Measurements from ENCODE around the gene SLC39A9. TPM values are rescaled to one million over a fixed set of nuclear protein-coding genes. Genes with fewer than 3 reads are reported as not detected.

Gene SLC39A9
- total and polyA plus RNA-seq, 2 experiments from 2014 or later, result 23.7 to 36.8 TPM

DNA sequence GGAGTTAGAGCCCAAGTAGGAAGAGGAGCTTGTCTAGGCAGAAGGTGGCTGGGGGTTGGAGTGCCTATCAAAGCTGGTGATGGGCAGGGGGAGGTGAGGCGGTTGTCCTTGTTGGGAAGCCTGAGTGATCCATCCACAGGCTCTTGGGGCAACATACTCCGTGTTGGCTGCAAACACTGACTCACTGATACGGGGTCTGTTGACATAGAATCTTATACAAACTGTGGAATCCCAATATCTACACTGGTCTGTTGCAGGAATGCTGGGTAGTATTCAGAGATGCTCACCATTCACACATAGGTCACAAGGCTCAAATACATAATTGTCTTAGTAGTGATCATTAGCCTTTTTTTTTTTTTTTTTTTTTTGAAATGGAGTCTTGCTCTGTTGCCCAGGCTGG, 26.3 kb upstream of the SLC39A9 start:
- Histone ChIP-seq H3K36me3 (peaks cover 9% of the 10 kb centered on the region), H3K4me3 (no peak overlapping the region), H3K27me3 (no peaks in the 10 kb centered on the region), H3K27ac (no peak overlapping the region), H3K4me1 (ENCODE audit: low read depth) (no peaks in the 10 kb centered on the region), H3K9me3 (ENCODE audit: low read depth) (no peaks in the 10 kb centered on the region)
- TF ChIP-seq, protein P1, sequence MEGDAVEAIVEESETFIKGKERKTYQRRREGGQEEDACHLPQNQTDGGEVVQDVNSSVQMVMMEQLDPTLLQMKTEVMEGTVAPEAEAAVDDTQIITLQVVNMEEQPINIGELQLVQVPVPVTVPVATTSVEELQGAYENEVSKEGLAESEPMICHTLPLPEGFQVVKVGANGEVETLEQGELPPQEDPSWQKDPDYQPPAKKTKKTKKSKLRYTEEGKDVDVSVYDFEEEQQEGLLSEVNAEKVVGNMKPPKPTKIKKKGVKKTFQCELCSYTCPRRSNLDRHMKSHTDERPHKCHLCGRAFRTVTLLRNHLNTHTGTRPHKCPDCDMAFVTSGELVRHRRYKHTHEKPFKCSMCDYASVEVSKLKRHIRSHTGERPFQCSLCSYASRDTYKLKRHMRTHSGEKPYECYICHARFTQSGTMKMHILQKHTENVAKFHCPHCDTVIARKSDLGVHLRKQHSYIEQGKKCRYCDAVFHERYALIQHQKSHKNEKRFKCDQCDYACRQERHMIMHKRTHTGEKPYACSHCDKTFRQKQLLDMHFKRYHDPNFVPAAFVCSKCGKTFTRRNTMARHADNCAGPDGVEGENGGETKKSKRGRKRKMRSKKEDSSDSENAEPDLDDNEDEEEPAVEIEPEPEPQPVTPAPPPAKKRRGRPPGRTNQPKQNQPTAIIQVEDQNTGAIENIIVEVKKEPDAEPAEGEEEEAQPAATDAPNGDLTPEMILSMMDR (IDR thresholded peaks at IDR 0.05; ENCODE audit: low read depth, low read length), result no peak
- DNase-seq (ENCODE audit: low read depth in 1 of 2, low spot score in 1 of 2), result no peak

DNA sequence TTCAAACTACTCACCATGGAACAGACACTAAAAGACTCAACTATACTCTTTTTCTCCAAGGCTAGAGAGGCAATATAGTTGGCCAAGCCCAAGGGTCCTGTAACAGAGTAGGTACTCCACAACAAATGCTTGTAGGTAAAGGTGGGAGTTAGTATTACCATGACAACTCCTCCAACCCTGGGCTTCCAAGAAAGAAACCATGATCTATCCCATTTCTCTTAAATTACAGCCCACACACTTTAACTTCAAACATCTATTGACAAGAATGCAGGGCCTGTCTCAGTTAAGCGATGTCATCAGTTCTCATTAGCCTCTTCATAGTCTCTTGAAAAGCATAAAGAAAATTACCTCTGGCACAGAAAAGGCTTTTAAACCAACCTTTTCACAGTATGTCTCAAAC, 25.4 kb upstream of the SLC39A9 start:
- H3K36me3 ChIP-seq, result peaks cover 9% of the 10 kb centered on the region
- DNase-seq (ENCODE audit: low read depth in 1 of 2, low spot score in 1 of 2), result no peak
- no peak overlapping the region for H3K27ac ChIP-seq
- H3K4me1 ChIP-seq (ENCODE audit: low read depth), result no peaks in the 10 kb centered on the region
- H3K27me3 ChIP-seq, result no peaks in the 10 kb centered on the region
- no peak overlapping the region for H3K4me3 ChIP-seq
- no peaks in the 10 kb centered on the region for H3K9me3 ChIP-seq (ENCODE audit: low read depth)
- TF ChIP-seq, protein P1 (IDR thresholded peaks at IDR 0.05; ENCODE audit: low read depth, low read length), result no peak

DNA sequence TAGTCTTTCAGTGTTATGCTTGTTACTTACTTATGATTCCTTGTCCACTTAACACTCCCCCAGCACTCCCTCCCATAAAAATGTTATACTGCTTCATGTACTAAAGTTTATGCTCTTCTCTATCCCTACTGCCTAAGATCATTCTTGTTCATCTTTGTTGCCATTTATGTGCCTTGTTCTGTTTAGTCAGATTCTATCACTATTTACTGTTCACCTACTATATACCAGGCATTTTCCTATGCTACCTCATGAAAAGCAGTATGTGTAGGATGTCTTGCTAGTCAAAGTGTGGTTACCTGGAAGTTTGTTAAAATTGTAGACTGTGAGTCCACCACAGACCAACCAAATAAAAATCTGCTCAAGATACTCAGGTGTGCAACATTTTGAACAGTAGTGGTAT, 24.3 kb upstream of the SLC39A9 start:
- H3K4me1 ChIP-seq (ENCODE audit: low read depth), result no peaks in the 10 kb centered on the region
- TF ChIP-seq, protein P1 (IDR thresholded peaks at IDR 0.05; ENCODE audit: low read depth, low read length), result no peak
- peaks cover 9% of the 10 kb centered on the region for H3K36me3 ChIP-seq
- no peaks in the 10 kb centered on the region for H3K27me3 ChIP-seq
- H3K4me3 ChIP-seq, result no peak overlapping the region
- H3K27ac ChIP-seq, result no peak overlapping the region
- no peak for DNase-seq (ENCODE audit: low read depth in 1 of 2, low spot score in 1 of 2)
- no peaks in the 10 kb centered on the region for H3K9me3 ChIP-seq (ENCODE audit: low read depth)

DNA sequence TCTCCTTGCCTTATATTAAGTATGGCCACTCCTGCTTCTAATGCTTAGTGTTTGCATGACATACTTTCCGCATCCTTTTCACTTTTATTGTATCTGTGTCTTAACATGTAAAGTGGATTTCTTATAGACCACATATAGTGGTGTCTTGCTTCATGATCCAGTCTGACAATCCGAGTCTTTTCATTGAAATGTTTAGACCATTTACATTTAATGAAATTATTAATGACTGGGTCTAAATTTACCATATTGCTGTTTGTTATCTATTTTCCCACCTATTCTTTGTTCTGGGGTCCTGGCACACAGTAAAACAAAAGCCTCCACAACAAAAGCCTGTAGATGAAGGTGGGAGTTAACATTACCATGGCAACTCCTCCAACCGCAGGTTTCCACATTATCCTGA, 23.3 kb upstream of the SLC39A9 start:
- Histone ChIP-seq H3K27ac (no peak overlapping the region), H3K4me1 (ENCODE audit: low read depth) (no peaks in the 10 kb centered on the region), H3K36me3 (peaks cover 9% of the 10 kb centered on the region), H3K4me3 (no peak overlapping the region), H3K9me3 (ENCODE audit: low read depth) (no peaks in the 10 kb centered on the region), H3K27me3 (no peaks in the 10 kb centered on the region)
- TF ChIP-seq, protein P1 (IDR thresholded peaks at IDR 0.05; ENCODE audit: low read depth, low read length), result no peak
- DNase-seq (ENCODE audit: low read depth in 1 of 2, low spot score in 1 of 2), result no peak

DNA sequence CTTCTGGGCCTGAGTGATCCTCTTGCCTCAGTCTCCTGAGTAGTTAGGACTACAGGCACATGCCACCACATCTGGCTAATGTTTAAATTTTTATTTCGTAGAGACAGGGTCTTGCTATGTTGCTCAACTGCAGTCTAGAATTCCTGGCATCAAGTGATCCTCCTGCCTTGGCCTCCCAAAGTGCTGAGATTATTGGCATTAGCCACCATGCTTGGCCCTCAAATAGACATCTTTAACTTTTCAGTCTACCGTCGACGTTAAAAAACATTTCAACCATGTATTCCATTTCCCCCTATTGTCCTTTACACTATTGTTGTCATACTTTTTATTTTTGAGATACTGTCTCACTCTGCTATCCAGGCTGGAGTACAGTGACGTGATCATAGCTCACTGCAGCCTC, 22.8 kb upstream of the SLC39A9 start:
- Histone ChIP-seq H3K27ac (no peak overlapping the region), H3K4me1 (ENCODE audit: low read depth) (no peaks in the 10 kb centered on the region), H3K9me3 (ENCODE audit: low read depth) (no peaks in the 10 kb centered on the region), H3K4me3 (no peak overlapping the region), H3K27me3 (no peaks in the 10 kb centered on the region), H3K36me3 (peaks cover 13% of the 10 kb centered on the region)
- TF ChIP-seq, protein P1 (IDR thresholded peaks at IDR 0.05; ENCODE audit: low read depth, low read length), result no peak
- DNase-seq (ENCODE audit: low read depth in 1 of 2, low spot score in 1 of 2), result no peak

DNA sequence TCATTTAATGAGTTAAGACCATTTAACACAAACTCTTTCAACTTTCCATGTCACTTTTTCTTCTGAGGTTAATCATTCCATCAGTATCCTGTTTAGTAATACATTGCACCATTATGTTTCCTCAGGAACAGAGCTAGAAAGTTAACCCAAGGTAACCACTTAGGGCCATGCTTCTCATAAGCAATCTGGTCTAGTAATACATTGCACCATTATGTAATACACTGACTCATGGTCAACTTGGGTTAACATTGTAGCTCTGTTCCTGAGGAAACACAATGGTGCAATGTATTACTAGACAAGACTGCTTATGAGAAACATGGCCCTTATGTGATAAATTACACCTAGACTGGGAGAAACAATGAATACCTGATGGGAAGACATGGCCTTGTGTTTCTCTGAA, 22.1 kb upstream of the SLC39A9 start:
- H3K27ac ChIP-seq, result no peak overlapping the region
- H3K4me1 ChIP-seq (ENCODE audit: low read depth), result no peaks in the 10 kb centered on the region
- H3K4me3 ChIP-seq, result no peak overlapping the region
- peaks cover 14% of the 10 kb centered on the region for H3K36me3 ChIP-seq
- no peaks in the 10 kb centered on the region for H3K27me3 ChIP-seq
- DNase-seq (ENCODE audit: low read depth in 1 of 2, low spot score in 1 of 2), result peak in 1 of 2 donors; percentile 77
- TF ChIP-seq, protein P1 (IDR thresholded peaks at IDR 0.05; ENCODE audit: low read depth, low read length), result no peak
- no peaks in the 10 kb centered on the region for H3K9me3 ChIP-seq (ENCODE audit: low read depth)

All from cardiac muscle cell (in vitro differentiated cells and primary cell).